Liver (tissue), 9 donors: ENCODE data around the gene ZNF423. TPM values are rescaled to one million over a fixed set of nuclear protein-coding genes. Genes with fewer than 3 reads are reported as not detected.

Experiments used
- DNase-seq: peaks from one replicate; pipeline ENCODE4 v3.0.0-alpha.2; 2017; ENCODE audit warnings: low spot score
- H3K27ac ChIP-seq, 2 donors: one replicate each; pipeline ENCODE4 v1.7.0; 2013; ENCODE audit warnings: inconsistent platforms in 2 of 2, low read length in 2 of 2, control low read depth in 1 of 2, low read depth in 1 of 2, mild to moderate bottlenecking in 1 of 2
- H3K27me3 ChIP-seq, 4 donors: one replicate each; pipeline versions ENCODE4 v1.6.1 to v1.7.0; 2013; ENCODE audit warnings: low read length in 3 of 4, inconsistent platforms in 1 of 4, mild to moderate bottlenecking in 1 of 4, moderate library complexity in 1 of 4; ENCODE audit not compliant: control insufficient read depth in 4 of 4, insufficient read depth in 4 of 4
- H3K36me3 ChIP-seq, 4 donors: one replicate each; pipeline versions ENCODE4 v1.6.1 to v1.7.0; 2013; ENCODE audit warnings: low read length in 3 of 4, mild to moderate bottlenecking in 3 of 4, low read depth in 1 of 4, moderate library complexity in 1 of 4; ENCODE audit not compliant: control insufficient read depth in 4 of 4, insufficient read depth in 3 of 4
- H3K4me1 ChIP-seq, 4 donors: one replicate each; pipeline versions ENCODE4 v1.6.1 to v1.7.0; 2013; ENCODE audit warnings: low read length in 3 of 4, mild to moderate bottlenecking in 3 of 4, moderate library complexity in 1 of 4; ENCODE audit not compliant: control insufficient read depth in 4 of 4, insufficient read depth in 4 of 4
- H3K4me3 ChIP-seq, 3 donors: one replicate each; pipeline versions ENCODE4 v1.6.1 to v1.7.0; 2013; ENCODE audit warnings: low read length in 3 of 3, control low read depth in 1 of 3, low read depth in 1 of 3, mild to moderate bottlenecking in 1 of 3
- H3K9ac ChIP-seq, 2 donors: one replicate each; pipeline ENCODE4 v1.7.0; 2013; ENCODE audit warnings: low read length in 2 of 2, mild to moderate bottlenecking in 2 of 2, moderate library complexity in 2 of 2, control low read depth in 1 of 2, low read depth in 1 of 2
- H3K9me3 ChIP-seq, 4 donors: one replicate each; pipeline versions ENCODE4 v1.6.1 to v1.7.0; 2013; ENCODE audit warnings: low read length in 3 of 4; ENCODE audit not compliant: control insufficient read depth in 4 of 4
- ATF3 ChIP-seq: IDR thresholded peaks from 2 replicates; pipeline ENCODE4 v1.6.1; 2016; ENCODE audit warnings: antibody characterized with exemption
- CTCF ChIP-seq: fragments of 150-350 bp; IDR thresholded peaks from 2 replicates; pipeline ENCODE4 v1.5.1; 2017; ENCODE audit warnings: improper control_type of control experiment, low read depth, low read length; ENCODE audit not compliant: missing input control
- EGR1 ChIP-seq, 2 donors: IDR thresholded peaks; 2 replicates each; pipeline ENCODE4 v1.6.1; 2016 to 2018; ENCODE audit warnings: antibody characterized with exemption in 2 of 2, low read depth in 2 of 2
- FOXA1 ChIP-seq: IDR thresholded peaks from 2 replicates; pipeline ENCODE4 v1.6.1; 2016; ENCODE audit warnings: antibody characterized with exemption
- FOXA2 ChIP-seq: IDR thresholded peaks from 2 replicates; pipeline ENCODE4 v1.6.1; 2016; ENCODE audit warnings: antibody characterized with exemption
- GABPA ChIP-seq, 2 donors: IDR thresholded peaks in 1 of 2; conservative IDR thresholded peaks in 1 of 2; 2 replicates each; pipeline ENCODE4 v1.6.1; 2016; ENCODE audit warnings: antibody characterized with exemption in 2 of 2, mild to moderate bottlenecking in 1 of 2, moderate library complexity in 1 of 2
- HNF4A ChIP-seq, 2 donors: conservative IDR thresholded peaks; 2 replicates each; pipeline ENCODE4 v1.6.1; 2016; ENCODE audit warnings: antibody characterized with exemption in 2 of 2, mild to moderate bottlenecking in 2 of 2
- HNF4G ChIP-seq: IDR thresholded peaks from 2 replicates; pipeline ENCODE4 v1.6.1; 2016; ENCODE audit warnings: antibody characterized with exemption
- JUND ChIP-seq, 2 donors: IDR thresholded peaks; 2 replicates each; pipeline ENCODE4 v1.6.1; 2016; ENCODE audit warnings: antibody characterized with exemption in 2 of 2
- MAX ChIP-seq: IDR thresholded peaks from 2 replicates; pipeline ENCODE4 v1.6.1; 2016; ENCODE audit warnings: antibody characterized with exemption
- NR2F2 ChIP-seq: IDR thresholded peaks from 2 replicates; pipeline ENCODE4 v1.6.1; 2016; ENCODE audit warnings: antibody characterized with exemption
- RAD21 ChIP-seq, 2 donors: IDR thresholded peaks; 2 replicates each; pipeline ENCODE4 v1.6.1; 2016; ENCODE audit warnings: antibody characterized with exemption in 2 of 2, mild to moderate bottlenecking in 2 of 2
- REST ChIP-seq: IDR thresholded peaks from 2 replicates; pipeline ENCODE4 v1.6.1; 2016; ENCODE audit warnings: antibody characterized with exemption, mild to moderate bottlenecking
- RXRA ChIP-seq, 2 donors: IDR thresholded peaks; 2 replicates each; pipeline ENCODE4 v1.6.1; 2017 to 2018; ENCODE audit warnings: antibody characterized with exemption in 2 of 2, mild to moderate bottlenecking in 1 of 2
- SP1 ChIP-seq: IDR thresholded peaks from 2 replicates; pipeline ENCODE4 v1.6.1; 2018; ENCODE audit warnings: antibody characterized with exemption, mild to moderate bottlenecking
- TAF1 ChIP-seq: conservative IDR thresholded peaks from 2 replicates; pipeline ENCODE4 v1.6.1; 2016; ENCODE audit warnings: antibody characterized with exemption, mild to moderate bottlenecking
- YY1 ChIP-seq: IDR thresholded peaks from 2 replicates; pipeline ENCODE4 v1.6.1; 2016; ENCODE audit warnings: antibody characterized with exemption, mild to moderate bottlenecking
- ZBTB33 ChIP-seq: IDR thresholded peaks from 2 replicates; pipeline ENCODE4 v1.6.1; 2016; ENCODE audit warnings: antibody characterized with exemption
- WGBS: extraction: QIAGEN DNeasy Blood & Tissue Kit; methylation state at CpG from one replicate; pipeline ENCODE4 v1.1.7; 2013; 5-methylcytosine and 5-hydroxymethylcytosine counted together
- polyA plus RNA-seq, 2 donors: library from polyadenylated mRNA; stranded (reverse) in 1 of 2; unstranded in 1 of 2; fragments of 200-250 nt in 1 of 2; fragments of >200 nt in 1 of 2; fragmentation: Nextera tagmentation in 1 of 2; extraction: Ambion mirVana in 1 of 2; gene quantifications; one replicate each; pipeline versions ENCODE4 v1.2.1 to v1.2.3, GENCODE V29; 2013 to 2015
- total RNA-seq, 2 donors: library from RNA; depleted of rRNA; stranded (reverse); fragments of >200 nt; gene quantifications; one replicate each; pipeline ENCODE4 v1.2.3, GENCODE V29; 2014
- donor health status: healthy.
- donor health status: healthy.
- donor health status: healthy.
- donor health status: healthy.
- donor health status: healthy.

ZNF423 gene
- total and polyA plus RNA-seq, 4 donors = 0.24 to 1.6 (median 0.39) TPM

- no peaks in the 10 kb centered on the region for H3K9me3 ChIP-seq
- H3K4me1 ChIP-seq = no peaks in the 10 kb centered on the region
- no peak for DNase-seq
- no peaks in the 10 kb centered on the region for H3K27me3 ChIP-seq
- TF ChIP-seq NR2F2 = no peak
- no peak for TF ChIP-seq MAX
- no peak for TF ChIP-seq FOXA1
- TF ChIP-seq HNF4A (conservative IDR thresholded peaks at IDR 0.05) = no peak
- TF ChIP-seq FOXA2 = no peak
- no peak for TF ChIP-seq HNF4G
- no peak overlapping the region for H3K9ac ChIP-seq
- 96% methylated on average over 10 of the region's 10 CpGs for WGBS
- H3K4me3 ChIP-seq = no peak overlapping the region
- no peaks in the 10 kb centered on the region for H3K36me3 ChIP-seq
- H3K27ac ChIP-seq = no peak overlapping the region
Measured at GRCh38 chr16:49738001-49738400, 117.9 kb downstream of the ZNF423 start.

GRCh38 chr16:49737541-49737940 lies 118.4 kb downstream of the ZNF423 start:
- no peak for DNase-seq
- Histone ChIP-seq H3K4me3 (no peak overlapping the region), H3K36me3 (no peaks in the 10 kb centered on the region), H3K4me1 (no peaks in the 10 kb centered on the region), H3K9ac (no peak overlapping the region), H3K27ac (no peak overlapping the region), H3K27me3 (no peaks in the 10 kb centered on the region), H3K9me3 (no peaks in the 10 kb centered on the region)
- WGBS = 85% methylated on average over 9 of the region's 9 CpGs
- TF ChIP-seq EGR1 (IDR thresholded peaks at IDR 0.05; ENCODE audit: low read depth in 2 of 2) = no peak
- TF ChIP-seq RAD21 (IDR thresholded peaks at IDR 0.05) = no peak
- TF ChIP-seq ZBTB33 = no peak
- TF ChIP-seq GABPA (IDR thresholded peaks at IDR 0.05 in 1 of 2, conservative IDR thresholded peaks at IDR 0.05 in 1 of 2) = no peak
- no peak for TF ChIP-seq YY1
- TF ChIP-seq REST = no peak
- no peak for TF ChIP-seq TAF1
- no peak for TF ChIP-seq ATF3
- no peak for TF ChIP-seq FOXA1
- TF ChIP-seq RXRA (IDR thresholded peaks at IDR 0.05) = no peak
- no peak for TF ChIP-seq NR2F2
- TF ChIP-seq CTCF = no peak
- TF ChIP-seq SP1 = no peak
- no peak for TF ChIP-seq JUND (IDR thresholded peaks at IDR 0.05)
